DMS79 treated with DMSO at 0.1 percent for 48 hours (cell line): ENCODE results near the gene CREB3L1.

ENCODE experiments used
- DNase-seq: peaks from one replicate; lab custom pipeline; 2025; lab: John Stamatoyannopoulos, UW

CREB3L1 gene

GRCh38 chr11:46322759-46323158, 45.3 kb downstream of the CREB3L1 start:
- DNase-seq = no peak

- DNase-seq = no peak
Measured at GRCh38 chr11:46326813-46327416, 49.5 kb downstream of the CREB3L1 start.

- no peak for DNase-seq
Measured at GRCh38 chr11:46327829-46328228, 50.4 kb downstream of the CREB3L1 start.

GRCh38 chr11:46330154-46330553, 52.7 kb downstream of the CREB3L1 start:
- DNase-seq = peak; percentile 62

- DNase-seq = peak; percentile 62
Measured at GRCh38 chr11:46330563-46331281, 53.3 kb downstream of the CREB3L1 start.

- no peak for DNase-seq
Measured at GRCh38 chr11:46331282-46331984, 54.0 kb downstream of the CREB3L1 start.

GRCh38 chr11:46332093-46332567, 54.7 kb downstream of the CREB3L1 start:
- no peak for DNase-seq

GRCh38 chr11:46332568-46333393, 55.3 kb downstream of the CREB3L1 start:
- DNase-seq = peak; percentile 28

GRCh38 chr11:46333394-46333947, 56.0 kb downstream of the CREB3L1 start:
- peak; percentile 65 for DNase-seq

GRCh38 chr11:46334211-46334610, 56.7 kb downstream of the CREB3L1 start:
- DNase-seq = no peak

- no peak for DNase-seq
Measured at GRCh38 chr11:46335271-46335670, 57.8 kb downstream of the CREB3L1 start.

GRCh38 chr11:46335890-46336562, 58.6 kb downstream of the CREB3L1 start:
- DNase-seq = no peak

- no peak for DNase-seq
Measured at GRCh38 chr11:46336563-46337180, 59.2 kb downstream of the CREB3L1 start.

- no peak for DNase-seq
Measured at GRCh38 chr11:46337626-46338345, 60.3 kb downstream of the CREB3L1 start.

GRCh38 chr11:46338636-46338987, 61.1 kb downstream of the CREB3L1 start:
- no peak for DNase-seq

GRCh38 chr11:46338988-46339666, 61.7 kb downstream of the CREB3L1 start:
- DNase-seq = peak; percentile 70

- DNase-seq = no peak
Measured at GRCh38 chr11:46339816-46340215, 62.4 kb downstream of the CREB3L1 start.

GRCh38 chr11:46341454-46341853, 64.0 kb downstream of the CREB3L1 start:
- DNase-seq = no peak

GRCh38 chr11:46342239-46342638, 64.8 kb downstream of the CREB3L1 start:
- no peak for DNase-seq

GRCh38 chr11:46343520-46343919, 66.1 kb downstream of the CREB3L1 start:
- DNase-seq = no peak
